HCT116 (cell line): ENCODE measurements around the gene NOL4L. TPM values are rescaled to one million over a fixed set of nuclear protein-coding genes. Genes with fewer than 3 reads are reported as not detected.

Experiments
- ATAC-seq: fragments of 200-7000 bp; cut with Tn5 transposase; 2 replicates; pipeline ENCODE4 v1.9.1; 2020; ENCODE audit warnings: mild to moderate bottlenecking, moderate library complexity
- BruUV-seq: library from RNA; stranded (reverse); fragments of 400-500 nt; replicated peaks from 2 replicates; lab custom pipeline; 2021; lab: Mats Ljungman, UMichigan
- CTCF ChIA-PET: fragments of 300-600 bp; sonication (Branson Sonifier 250); formaldehyde crosslinking; loops from one replicate; lab custom pipeline; 2021; ENCODE audit warnings: antibody characterized with exemption; lab: Charles Lee
- POLR2A ChIA-PET: fragments of 300-600, 350-600 bp; sonication (Branson Sonifier 250); formaldehyde crosslinking; loops from one replicate; lab custom pipeline; 2021; ENCODE audit warnings: antibody characterized with exemption; lab: Charles Lee
- RAD21 ChIA-PET, 2 experiments: fragments of 300-600 bp; sonication (Branson Sonifier 250); formaldehyde crosslinking; loops; one replicate each; lab custom pipeline; 2023; ENCODE audit warnings: low total read pairs in 2 of 2; ENCODE audit not compliant: uncharacterized antibody in 2 of 2, unreplicated experiment in 2 of 2, low non-redundant PET in 1 of 2; lab: Charles Lee
- DNase-seq: peaks from one replicate; pipeline ENCODE4 v3.0.0-alpha.2; 2010; ENCODE audit warnings: low read depth, low spot score
- H2AFZ ChIP-seq: fragments of 200-600 bp; shearing (Covaris generic), sonication (generic); 2 replicates; pipeline ENCODE4 v1.6.1; 2017; ENCODE audit warnings: low read depth, mixed run types, mixed read lengths, antibody characterized with exemption, low read length; ENCODE audit not compliant: poor library complexity, severe bottlenecking
- H3K27ac ChIP-seq: 2 replicates; pipeline ENCODE4 v1.5.1; 2012; ENCODE audit warnings: low read depth, low read length
- H3K27me3 ChIP-seq: fragments of 200-600 bp; sonication (generic); 2 replicates; pipeline ENCODE4 v1.6.1; 2016; ENCODE audit warnings: mixed run types, low read length, mixed read lengths; ENCODE audit not compliant: insufficient read depth
- H3K36me3 ChIP-seq, 2 experiments: fragments of 200-500 bp in 1 of 2; fragments of 200-600 bp in 1 of 2; sonication (Bioruptor generic) in 1 of 2; sonication (generic) in 1 of 2; 2 replicates each; pipeline versions ENCODE4 v1.5.1 to v1.6.1; 2014 to 2016; ENCODE audit warnings: low read length in 2 of 2, inconsistent platforms in 1 of 2, mixed read lengths in 1 of 2, mixed run types in 1 of 2; ENCODE audit not compliant: insufficient read depth in 2 of 2, control insufficient read depth in 1 of 2
- H3K4me1 ChIP-seq, 2 experiments: fragments of 200-600 bp in 1 of 2; sonication (generic) in 1 of 2; 2 replicates each; pipeline versions ENCODE4 v1.5.1 to v1.6.1; 2012 to 2017; ENCODE audit warnings: low read length in 2 of 2, inconsistent platforms in 1 of 2, mild to moderate bottlenecking in 1 of 2, mixed read lengths in 1 of 2, mixed run types in 1 of 2, moderate library complexity in 1 of 2; ENCODE audit not compliant: insufficient read depth in 2 of 2, control insufficient read depth in 1 of 2
- H3K4me2 ChIP-seq: fragments of 200-600 bp; sonication (generic); 2 replicates; pipeline ENCODE4 v1.6.1; 2017; ENCODE audit warnings: mixed run types, low read length, mixed read lengths
- H3K4me3 ChIP-seq, 2 experiments: fragments of 200-600 bp in 1 of 2; sonication (generic) in 1 of 2; replicated peaks in 1 of 2; 2 replicates each; pipeline ENCODE4 v1.5.1; 2011 to 2016; ENCODE audit warnings: low read length in 2 of 2, control low read depth in 1 of 2, low read depth in 1 of 2, mild to moderate bottlenecking in 1 of 2, mixed read lengths in 1 of 2, mixed run types in 1 of 2
- H3K79me2 ChIP-seq: fragments of 200-600 bp; sonication (generic); 2 replicates; pipeline ENCODE4 v1.6.1; 2017; ENCODE audit warnings: mild to moderate bottlenecking, mixed run types, low read length, moderate library complexity, mixed read lengths; ENCODE audit not compliant: insufficient read depth
- H3K9ac ChIP-seq: fragments of 200-600 bp; sonication (generic); 2 replicates; pipeline ENCODE4 v1.6.1; 2016; ENCODE audit warnings: low read length, mixed read lengths
- H3K9me2 ChIP-seq: fragments of 200-600 bp; sonication (generic), shearing (Covaris generic); 2 replicates; pipeline ENCODE4 v1.6.1; 2017; ENCODE audit warnings: mixed run types, mild to moderate bottlenecking, moderate library complexity; ENCODE audit not compliant: insufficient read depth
- H3K9me3 ChIP-seq, 2 experiments: fragments of 200-500 bp in 1 of 2; fragments of 200-600 bp in 1 of 2; sonication (Bioruptor generic) in 1 of 2; sonication (generic) in 1 of 2; 2 replicates each; pipeline ENCODE4 v1.6.1; 2014 to 2017; ENCODE audit warnings: low read length in 2 of 2, mixed read lengths in 2 of 2, inconsistent platforms in 1 of 2, low read depth in 1 of 2, mild to moderate bottlenecking in 1 of 2, mixed run types in 1 of 2, moderate library complexity in 1 of 2; ENCODE audit not compliant: control insufficient read depth in 1 of 2, insufficient read depth in 1 of 2
- H4K20me1 ChIP-seq: fragments of 200-600 bp; sonication (generic), shearing (Covaris generic); 2 replicates; pipeline ENCODE4 v1.6.1; 2017; ENCODE audit warnings: mixed run types, mild to moderate bottlenecking, moderate library complexity; ENCODE audit not compliant: insufficient read depth
- ATF3 ChIP-seq: IDR thresholded peaks from 2 replicates; pipeline ENCODE4 v1.6.1; 2012
- CBX3 ChIP-seq: IDR thresholded peaks from 2 replicates; pipeline ENCODE4 v1.6.1; 2012; ENCODE audit warnings: low read depth
- CTCF ChIP-seq, 3 experiments: fragments of 200-600 bp in 1 of 3; sonication (generic) in 1 of 3; IDR thresholded peaks in 2 of 3; conservative IDR thresholded peaks in 1 of 3; 2 replicates each; pipeline ENCODE4 v1.5.1; 2012 to 2017; ENCODE audit warnings: low read depth in 2 of 3, low read length in 2 of 3, antibody characterized with exemption in 1 of 3, borderline replicate concordance in 1 of 3, control low read depth in 1 of 3, mild to moderate bottlenecking in 1 of 3, mixed read lengths in 1 of 3, mixed run types in 1 of 3, moderate library complexity in 1 of 3; ENCODE audit not compliant: insufficient read depth in 1 of 3
- EGR1 ChIP-seq: IDR thresholded peaks from 2 replicates; pipeline ENCODE4 v1.6.1; 2012; ENCODE audit warnings: low read depth
- EZH2 ChIP-seq: fragments of 200-600 bp; sonication (generic); IDR thresholded peaks from 2 replicates; pipeline ENCODE4 v1.6.1; 2017; ENCODE audit warnings: antibody characterized with exemption, mixed run types
- JUND ChIP-seq: IDR thresholded peaks from 2 replicates; pipeline ENCODE4 v1.6.1; 2012
- POLR2A ChIP-seq: IDR thresholded peaks from 2 replicates; pipeline ENCODE4 v1.7.0; 2011; ENCODE audit warnings: borderline replicate concordance; ENCODE audit not compliant: insufficient read depth, insufficient read length; ENCODE audit errors: extremely low read depth
- RAD21 ChIP-seq: IDR thresholded peaks from 2 replicates; pipeline ENCODE4 v1.6.1; 2012; ENCODE audit warnings: low read depth, mild to moderate bottlenecking
- SIN3A ChIP-seq: IDR thresholded peaks from 2 replicates; pipeline ENCODE4 v1.6.1; 2012; ENCODE audit warnings: low read depth
- SRF ChIP-seq: IDR thresholded peaks from 2 replicates; pipeline ENCODE4 v1.6.1; 2012; ENCODE audit warnings: low read depth
- ZBTB33 ChIP-seq: IDR thresholded peaks from 2 replicates; pipeline ENCODE4 v1.6.1; 2011; ENCODE audit warnings: mild to moderate bottlenecking, low read length, moderate library complexity; ENCODE audit not compliant: insufficient replicate concordance; ENCODE audit errors: extremely low read depth
- ZNF274 ChIP-seq: fragments of 200-500 bp; sonication (Bioruptor generic); IDR thresholded peaks from 2 replicates; pipeline ENCODE4 v1.6.1; 2014; ENCODE audit warnings: mild to moderate bottlenecking, low read depth, low read length, inconsistent platforms
- intact Hi-C: fragments of 100-400 bp; cut with micrococcal nuclease; formaldehyde crosslinking; loops from 2 replicates; pipeline ENCODE4 v1.10.0; 2022
- total RNA-seq: library from RNA; stranded (reverse); gene quantifications from one replicate; pipeline ENCODE4 v1.2.1, GENCODE V29; 2021; ENCODE audit not compliant: unreplicated experiment

The NOL4L gene
- total RNA-seq, 1 experiment from 2014 or later: 5.9 TPM

- TF ChIP-seq RAD21 (no peak), ATF3 (no peak), SIN3A (no peak), ZNF274 (no peak), JUND (no peak), ZBTB33 (no peak), SRF (no peak), POLR2A (no peak), CBX3 (no peak), EGR1 (no peak)
Observed at GRCh38 chr20:32468860-32469259, 116.3 kb downstream of the NOL4L start (continued).

GRCh38 chr20:32468313-32468640 is 116.9 kb downstream of the NOL4L start:
- no TSS peak for BruUV-seq
- DNase-seq (no peak), ATAC-seq (no peak)
- H3K9ac ChIP-seq: no peak overlapping the region
- H4K20me1 ChIP-seq: no peaks in the 10 kb centered on the region
- no peak overlapping the region for H3K4me2 ChIP-seq
- ChIA-PET RAD21 (no interaction called here), POLR2A (no interaction called here), CTCF (no interaction called here)
- no peaks in the 10 kb centered on the region for H3K27me3 ChIP-seq
- no peaks in the 10 kb centered on the region for H3K4me1 ChIP-seq
- no peaks in the 10 kb centered on the region for H3K9me3 ChIP-seq
- no peaks in the 10 kb centered on the region for H3K36me3 ChIP-seq
- H3K79me2 ChIP-seq: no peaks in the 10 kb centered on the region
- H3K9me2 ChIP-seq: no peaks in the 10 kb centered on the region
- no peak overlapping the region for H2AFZ ChIP-seq
- H3K4me3 ChIP-seq: no peak overlapping the region
- H3K27ac ChIP-seq: no peak overlapping the region
- intact Hi-C loops: no loop called here
- TF ChIP-seq CTCF (IDR thresholded peaks at IDR 0.05 in 2 of 3, conservative IDR thresholded peaks at IDR 0.05 in 1 of 3; ENCODE audit: borderline replicate concordance in 1 of 3, insufficient read depth in 1 of 3, low read depth in 2 of 3, low read length in 2 of 3) (no peak), ATF3 (no peak), ZNF274 (no peak), EZH2 (no peak), SIN3A (no peak), CBX3 (no peak)
